ENCODE data around the gene TECTB.

The TECTB gene

DNA sequence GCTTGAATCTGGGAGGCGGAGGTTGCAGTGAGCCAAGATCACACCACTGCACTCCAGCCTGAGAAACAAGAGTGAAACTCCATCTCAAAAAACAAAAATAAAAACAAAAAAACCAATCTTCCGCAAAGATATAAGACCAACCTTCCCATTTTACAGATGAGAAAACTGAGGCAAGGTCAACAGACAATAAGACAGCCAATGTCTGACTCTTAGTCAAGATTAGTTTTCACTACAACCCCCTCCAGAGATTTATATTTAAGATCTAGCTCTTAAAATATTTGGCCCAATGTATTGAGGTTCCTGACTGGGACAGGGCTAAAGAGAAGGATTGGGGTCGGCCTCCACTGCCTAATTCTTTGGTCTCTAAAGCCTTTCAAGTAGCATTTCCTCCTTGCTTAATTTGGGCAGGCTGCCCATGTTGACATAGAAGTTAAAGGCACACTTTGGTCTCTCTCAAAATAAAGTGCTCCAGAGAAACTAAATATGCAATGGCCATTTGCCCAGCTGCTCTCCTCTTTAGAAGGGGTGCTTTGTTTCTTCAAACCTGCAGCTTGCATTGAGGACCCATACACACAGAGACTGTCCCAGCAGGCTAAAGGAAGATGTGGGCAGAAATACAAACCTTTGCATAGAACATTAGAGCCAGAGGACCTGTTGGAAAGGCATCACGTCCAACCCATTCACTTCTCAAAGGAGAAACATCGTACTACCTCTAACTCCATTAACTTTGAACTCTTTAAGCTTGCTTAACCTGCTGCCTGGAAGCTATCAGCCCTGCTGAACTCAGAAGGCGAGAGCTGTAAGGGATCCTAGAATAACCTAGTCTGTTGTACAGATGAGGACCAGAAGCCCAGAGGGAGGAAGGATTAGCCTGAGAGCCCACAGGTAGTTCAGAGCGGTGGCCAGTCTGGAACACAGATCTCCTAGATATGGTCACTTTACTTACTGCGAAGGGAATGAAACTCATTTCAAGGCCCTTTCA is 3.9 kb downstream of the TECTB start:
- no peak overlapping the region for H3K4me3 ChIP-seq (ENCODE audit: low read depth, low read length)
- no peak for TF ChIP-seq CTCF (IDR thresholded peaks at IDR 0.05; ENCODE audit: insufficient read depth, low read length, missing control alignments)
- no peak for DNase-seq (ENCODE audit: low read depth, low spot score)
- ChIA-PET CTCF (interaction anchor here (1.2 kb wide), 1 partner anchor 21 kb away, joined by 3 read pairs; no protein-coding TSS in a partner anchor), POLR2A (no interaction called here)

DNA sequence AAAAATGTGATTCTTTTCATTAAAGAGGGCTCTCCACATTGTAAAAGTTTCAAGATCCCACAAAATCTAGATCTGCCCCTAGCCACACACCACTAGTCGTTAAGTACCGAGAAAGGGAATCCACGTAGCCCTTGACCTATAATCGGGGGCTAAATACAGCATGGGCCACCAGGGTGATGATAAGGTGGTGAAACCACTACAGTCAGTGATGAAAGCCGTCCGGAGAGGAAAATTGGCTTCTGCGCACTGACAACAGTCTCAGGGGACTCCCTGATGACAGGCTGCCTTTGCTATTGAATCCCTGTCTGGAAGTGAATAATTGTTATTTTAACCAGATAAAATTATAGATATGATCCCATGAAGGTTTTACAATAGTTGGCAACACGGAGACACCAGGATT is 4.6 kb downstream of the TECTB start:
- ChIA-PET CTCF (interaction anchor here (1.2 kb wide), 1 partner anchor 20 kb away, joined by 3 read pairs; no protein-coding TSS in a partner anchor), POLR2A (no interaction called here)
- TF ChIP-seq CTCF (IDR thresholded peaks at IDR 0.05; ENCODE audit: insufficient read depth, low read length, missing control alignments) = no peak
- H3K4me3 ChIP-seq (ENCODE audit: low read depth, low read length) = no peak overlapping the region
- no peak for DNase-seq (ENCODE audit: low read depth, low spot score)

GRCh38 chr10:112288486-112288885 is 5.3 kb downstream of the TECTB start:
- no peak for DNase-seq (ENCODE audit: low read depth, low spot score)
- ChIA-PET CTCF (interaction anchor here (1.2 kb wide), 1 partner anchor 150 kb away, joined by 3 read pairs; no protein-coding TSS in a partner anchor), POLR2A (no interaction called here)
- no peak overlapping the region for H3K4me3 ChIP-seq (ENCODE audit: low read depth, low read length)
- no peak for TF ChIP-seq CTCF (IDR thresholded peaks at IDR 0.05; ENCODE audit: insufficient read depth, low read length, missing control alignments)

GRCh38 chr10:112289373-112290053 is 6.3 kb downstream of the TECTB start:
- POLR2A ChIA-PET = no interaction called here
- CTCF ChIA-PET = interaction anchor here (1.2 kb wide), 1 partner anchor 151 kb away, joined by 3 read pairs; no protein-coding TSS in a partner anchor
- TF ChIP-seq CTCF (IDR thresholded peaks at IDR 0.05; ENCODE audit: insufficient read depth, low read length, missing control alignments) = no peak

DNA sequence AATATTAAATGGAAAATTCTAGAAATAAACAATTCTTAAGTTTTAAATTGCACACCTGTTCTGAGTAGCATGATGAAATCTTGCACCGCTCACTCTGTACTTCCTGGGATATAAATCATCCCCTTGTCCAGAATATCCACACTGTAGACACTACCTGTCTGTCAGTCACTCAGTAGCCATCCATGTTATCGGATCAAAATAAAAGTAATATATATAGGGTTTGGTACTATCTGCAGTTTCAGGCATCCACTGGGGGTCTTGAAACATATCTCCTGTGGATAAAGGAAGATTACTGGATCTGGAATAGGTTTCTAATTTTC is 6.8 kb downstream of the TECTB start:
- H3K4me3 ChIP-seq (ENCODE audit: low read depth, low read length) = no peak overlapping the region
- TF ChIP-seq CTCF (IDR thresholded peaks at IDR 0.05; ENCODE audit: insufficient read depth, low read length, missing control alignments) = no peak
- no peak for DNase-seq (ENCODE audit: low read depth, low spot score)
- CTCF ChIA-PET = no interaction called here
- POLR2A ChIA-PET = no interaction called here

More at GRCh38 chr10:112289373-112290053, 6.3 kb downstream of the TECTB start:
- no peak for DNase-seq (ENCODE audit: low read depth, low spot score)
- no peak overlapping the region for H3K4me3 ChIP-seq (ENCODE audit: low read depth, low read length)

- no peak for TF ChIP-seq CTCF (IDR thresholded peaks at IDR 0.05; ENCODE audit: insufficient read depth, low read length, missing control alignments)
- no peak overlapping the region for H3K4me3 ChIP-seq (ENCODE audit: low read depth, low read length)
- ChIA-PET CTCF (interaction anchor here (2.2 to 4.6 kb wide), 3 partner anchors 13 to 156 kb away, joined by 8 to 15 read pairs (median 12); no protein-coding TSS in a partner anchor), POLR2A (no interaction called here)
- no peak for DNase-seq (ENCODE audit: low read depth, low spot score)
Observed at GRCh38 chr10:112294169-112294568, 11.0 kb downstream of the TECTB start.
